Activated CD8-positive, alpha-beta memory T cell treated with anti-CD3 and anti-CD28 coated beads, Interleukin-2, amount 50 U/mL, for 4 hours (primary cell): Measurements from ENCODE around the gene CES3.
"Not testable (repeated sequence)": the region's sequence is repeated elsewhere in the genome, so short reads cannot be mapped to it uniquely, and the experiment has no call there.

Experiments used
- DNase-seq: peaks from one replicate; pipeline ENCODE4 v3.0.0-alpha.2; 2020

CES3 gene

DNA sequence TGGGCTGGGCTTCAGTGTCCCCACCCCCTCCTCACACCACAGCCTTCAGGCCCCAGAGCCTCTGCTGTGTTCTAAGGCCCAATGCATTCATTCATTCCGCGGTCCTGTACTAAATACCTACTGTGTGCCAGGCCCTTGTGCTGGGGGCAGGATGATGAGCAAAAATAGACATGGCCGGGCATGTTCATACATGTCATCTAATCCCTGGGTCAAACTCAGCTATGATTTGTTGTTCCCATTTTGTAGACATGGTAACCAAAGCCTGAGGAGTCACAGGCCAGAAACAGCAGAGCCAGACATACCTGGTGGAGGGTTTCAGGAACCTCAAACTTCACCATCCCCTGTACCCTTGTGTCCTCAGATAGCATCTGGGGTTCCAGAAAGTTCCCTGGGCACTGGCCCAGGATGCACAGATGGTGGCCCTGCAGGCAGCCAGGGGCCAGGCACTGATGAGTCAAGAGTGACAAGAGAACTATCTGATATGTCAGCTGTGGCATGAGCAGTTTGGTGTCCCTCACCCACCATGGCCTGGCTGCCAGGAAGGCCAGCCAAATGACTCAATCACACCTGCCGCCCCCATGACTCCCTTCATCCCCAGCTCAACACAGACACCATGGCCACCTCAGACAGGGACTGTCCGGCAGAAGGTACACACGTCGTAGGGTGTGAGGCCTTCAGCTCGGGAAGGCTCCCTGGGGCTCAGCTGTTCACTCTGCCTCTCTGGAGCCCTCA lies 33.0 kb upstream of the CES3 start:
- no peak for DNase-seq

DNA sequence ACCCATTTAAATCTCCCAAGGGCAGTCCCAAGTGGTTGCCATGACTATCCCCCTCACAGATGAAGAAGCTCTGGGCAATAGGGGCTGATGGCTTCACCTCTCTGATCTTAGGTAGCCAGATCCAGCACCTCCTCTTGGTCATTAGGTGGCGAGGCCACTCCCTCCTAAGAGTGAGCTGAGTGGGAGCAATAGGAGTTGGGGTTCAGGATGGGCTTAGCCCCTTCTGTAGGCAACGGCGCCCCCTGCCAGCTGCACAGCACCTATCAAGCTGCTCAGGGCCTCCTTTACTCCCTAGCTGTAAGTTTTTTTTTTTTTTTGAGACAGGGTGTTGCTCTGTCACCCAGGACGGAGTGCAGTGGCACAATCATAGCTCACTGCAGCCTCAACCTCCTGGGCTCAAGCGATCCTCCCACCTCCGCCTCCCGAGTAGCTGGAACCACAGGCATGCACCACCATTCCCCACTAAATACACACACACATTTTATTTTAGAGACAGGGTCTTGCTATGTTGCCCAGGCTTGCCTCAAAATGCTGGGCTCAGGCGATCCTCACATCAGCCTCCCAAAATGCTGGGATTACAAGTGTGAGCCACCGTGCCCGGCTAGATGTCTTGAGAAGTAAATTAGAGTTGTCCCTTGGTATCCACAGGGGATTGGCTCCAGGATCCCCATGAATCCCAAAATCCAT lies 32.2 kb upstream of the CES3 start:
- peak; percentile 37 for DNase-seq

DNA sequence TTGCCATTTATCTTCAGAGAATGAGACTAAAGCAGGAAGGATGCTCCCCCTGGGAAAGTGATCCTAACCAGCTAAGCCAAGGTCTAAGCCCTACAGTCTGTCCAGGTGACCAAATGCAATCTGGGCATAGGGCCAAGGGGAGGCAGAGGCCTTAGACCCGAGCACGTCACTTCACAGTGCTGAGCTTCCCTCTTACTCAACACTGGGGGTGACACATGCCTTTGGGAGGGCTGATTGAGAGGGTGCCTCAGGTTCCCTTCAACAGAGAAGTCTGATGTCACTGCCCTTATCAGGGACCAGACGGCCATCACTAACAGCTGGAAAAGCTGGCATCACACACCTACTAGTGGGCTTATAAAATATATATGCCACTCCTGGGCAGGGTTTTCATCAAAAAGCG lies 30.9 kb upstream of the CES3 start:
- DNase-seq: no peak

DNA sequence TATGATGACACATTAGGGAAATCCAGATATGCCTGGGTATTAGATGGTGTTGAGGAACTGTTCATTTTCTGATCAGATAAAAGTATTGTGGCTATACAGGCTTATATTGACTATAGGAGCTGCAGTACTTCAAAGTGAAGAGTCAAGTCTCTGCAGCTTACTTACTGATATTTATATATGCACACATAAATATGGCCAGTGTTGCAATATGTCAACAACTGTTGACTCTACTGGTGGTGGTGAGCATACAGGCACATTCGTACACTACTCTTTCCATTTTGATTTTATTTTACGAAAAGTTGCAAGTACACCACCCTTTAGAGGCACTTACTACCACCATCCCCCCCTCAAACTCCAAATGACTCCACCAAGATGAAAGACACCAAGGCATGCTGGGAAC lies 29.4 kb upstream of the CES3 start:
- no peak for DNase-seq

DNA sequence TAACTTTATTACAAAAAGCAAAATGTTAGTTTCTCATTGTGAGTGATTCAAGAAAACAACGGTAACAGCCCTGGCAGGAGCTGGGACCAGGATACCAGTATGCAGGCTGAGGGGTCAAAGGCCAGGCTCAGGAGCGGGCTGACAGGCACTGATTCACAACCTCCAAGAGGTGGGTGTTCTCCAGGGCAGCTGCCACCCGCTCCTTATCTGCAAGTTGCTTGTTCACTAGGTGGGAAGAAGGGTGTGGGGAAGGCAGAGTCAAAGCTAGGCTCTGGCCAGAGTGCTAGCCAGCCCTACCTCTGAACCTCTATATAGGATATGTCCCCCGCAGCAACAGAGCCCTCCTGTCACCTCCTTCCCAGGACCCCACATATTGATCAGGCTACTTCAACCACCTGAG lies 29.0 kb upstream of the CES3 start:
- no peak for DNase-seq

DNA sequence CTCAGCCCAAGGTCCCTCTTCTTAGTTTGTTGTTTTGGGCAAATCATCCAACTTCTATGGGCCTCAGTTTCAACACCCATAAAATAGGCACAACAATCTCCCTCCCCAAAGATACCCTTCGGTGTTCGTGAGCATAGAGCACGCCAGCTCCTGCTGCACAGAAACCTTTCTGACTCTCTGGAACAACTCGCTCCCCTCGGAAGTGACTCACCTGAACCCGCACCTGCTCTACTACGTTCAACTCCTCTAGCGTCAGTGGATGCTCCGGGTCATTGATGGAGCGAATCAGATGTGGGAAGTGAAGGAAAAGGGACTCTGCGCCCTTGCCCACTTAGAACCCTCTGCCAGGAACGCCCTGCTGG lies 27.3 kb upstream of the CES3 start:
- DNase-seq: peak; percentile 59

DNA sequence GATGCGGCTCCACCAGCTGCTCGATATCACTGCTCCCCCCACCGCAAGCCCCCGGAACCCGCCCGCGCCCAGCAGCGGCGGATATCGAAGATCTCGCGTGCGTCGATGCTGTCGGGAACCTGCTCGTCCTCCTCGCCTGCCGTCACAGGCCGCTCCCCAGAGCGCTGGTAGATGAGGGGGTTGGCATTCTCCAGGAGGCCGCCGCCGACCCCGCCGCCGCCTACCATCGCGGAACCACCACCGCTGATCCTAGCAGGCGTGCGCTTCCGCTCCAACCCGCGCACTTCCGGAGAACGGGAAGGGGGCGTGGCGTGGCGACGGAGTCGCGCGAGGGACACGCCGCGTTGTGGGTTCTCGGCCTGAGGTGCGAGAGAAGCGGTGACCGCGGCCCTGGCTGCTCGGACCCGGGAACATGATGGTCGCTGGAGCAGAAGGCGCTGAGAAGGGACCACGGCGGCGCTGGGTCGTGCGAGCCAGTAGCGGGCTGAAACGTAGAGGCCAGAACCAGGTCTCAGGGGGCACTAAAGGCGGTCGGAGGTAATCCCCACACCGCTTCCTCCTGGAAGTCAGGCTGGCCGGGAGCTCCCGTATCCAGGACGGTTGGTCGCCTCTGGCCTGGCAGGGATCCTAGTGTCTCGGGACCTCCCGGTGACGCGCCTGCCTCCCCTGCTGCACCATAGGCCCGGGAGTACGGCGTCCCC lies 26.8 kb upstream of the CES3 start, which contains the start of gene CIAO2B:
Gene CIAO2B, minus strand, starts transcription at position 265 of the 701 bp plus-strand sequence. Its CDS starts 38 bp downstream, at position 227.
- peak; percentile 90 for DNase-seq

DNA sequence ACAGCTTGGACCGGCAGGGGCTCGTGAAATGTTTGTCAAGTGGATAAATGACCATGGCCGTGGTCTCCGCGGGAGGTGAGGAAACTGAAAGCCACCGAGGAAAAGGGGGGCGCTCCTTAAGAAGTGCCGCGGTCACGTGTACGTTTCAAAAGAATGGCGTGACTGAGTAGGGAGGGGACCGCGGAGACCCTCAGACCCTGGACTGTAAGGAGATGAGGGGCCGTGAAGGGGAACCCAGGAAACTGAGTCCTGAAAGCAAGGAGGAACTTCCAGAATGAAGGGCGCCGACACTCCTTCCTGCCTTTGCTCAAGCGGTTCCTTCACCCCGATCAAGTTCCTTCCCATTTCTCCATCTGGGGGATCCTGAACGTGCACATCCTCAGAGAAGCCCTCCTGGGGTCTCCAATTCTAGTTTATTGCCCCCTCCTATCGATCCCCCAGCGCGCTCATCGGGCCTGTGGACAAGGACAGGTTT lies 26.2 kb upstream of the CES3 start:
- DNase-seq: not testable (repeated sequence)

DNA sequence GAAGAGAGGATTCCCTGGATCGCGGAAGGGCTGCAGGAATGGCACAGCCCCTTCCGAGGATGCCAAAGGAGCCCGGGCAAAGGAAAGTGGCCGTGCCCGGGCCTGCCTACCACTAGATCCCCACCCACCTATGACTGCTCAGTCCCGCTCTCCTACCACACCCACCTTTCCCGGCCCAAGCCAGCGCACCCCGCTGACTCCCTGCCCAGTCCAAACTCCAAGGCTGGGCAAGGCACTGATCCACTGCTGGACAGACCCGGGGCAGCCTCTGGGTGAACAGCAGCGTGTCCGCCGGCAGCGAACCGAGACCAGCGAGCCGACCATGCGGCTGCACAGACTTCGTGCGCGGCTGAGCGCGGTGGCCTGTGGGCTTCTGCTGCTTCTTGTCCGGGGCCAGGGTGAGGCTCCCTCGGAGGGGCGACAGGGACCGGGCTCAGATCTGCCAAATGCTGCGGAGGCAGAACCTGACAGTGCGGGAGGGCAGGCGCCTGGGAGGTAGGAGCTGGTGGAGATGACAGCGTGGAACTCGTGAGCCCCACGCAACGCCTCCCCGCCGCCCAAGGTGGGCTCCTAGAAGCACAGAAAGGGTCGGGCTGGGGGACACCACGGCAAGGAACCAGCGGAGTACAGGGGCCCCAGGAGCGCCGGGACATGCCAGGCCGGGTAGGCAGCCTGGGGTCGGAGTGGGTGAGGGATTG lies 25.6 kb upstream of the CES3 start, which contains the start of gene CES2:
Gene CES2, plus strand, starts transcription at position 203 of the 698 bp plus-strand sequence. Its CDS starts 120 bp downstream, at position 323.
- DNase-seq: no peak

DNA sequence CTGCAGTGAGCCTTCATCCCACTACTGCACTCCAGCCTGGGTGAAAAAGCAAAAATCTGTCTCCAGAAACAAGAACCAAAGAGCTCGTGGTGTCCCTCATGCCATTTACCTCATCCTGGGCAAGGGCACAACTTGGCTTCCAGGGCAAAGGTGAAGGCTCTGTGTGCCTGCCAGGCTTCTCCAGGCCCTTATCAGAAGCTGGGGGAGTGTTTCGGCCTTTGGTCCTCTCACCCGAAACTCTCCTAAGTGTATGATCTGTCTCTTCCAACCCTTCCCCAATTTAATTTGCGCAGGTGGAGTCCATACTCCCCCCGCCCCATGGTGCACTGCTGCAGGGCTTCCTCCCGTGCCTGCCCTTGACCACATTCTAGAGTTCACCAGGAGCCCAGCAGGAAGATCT lies 24.6 kb upstream of the CES3 start:
- DNase-seq: no peak

DNA sequence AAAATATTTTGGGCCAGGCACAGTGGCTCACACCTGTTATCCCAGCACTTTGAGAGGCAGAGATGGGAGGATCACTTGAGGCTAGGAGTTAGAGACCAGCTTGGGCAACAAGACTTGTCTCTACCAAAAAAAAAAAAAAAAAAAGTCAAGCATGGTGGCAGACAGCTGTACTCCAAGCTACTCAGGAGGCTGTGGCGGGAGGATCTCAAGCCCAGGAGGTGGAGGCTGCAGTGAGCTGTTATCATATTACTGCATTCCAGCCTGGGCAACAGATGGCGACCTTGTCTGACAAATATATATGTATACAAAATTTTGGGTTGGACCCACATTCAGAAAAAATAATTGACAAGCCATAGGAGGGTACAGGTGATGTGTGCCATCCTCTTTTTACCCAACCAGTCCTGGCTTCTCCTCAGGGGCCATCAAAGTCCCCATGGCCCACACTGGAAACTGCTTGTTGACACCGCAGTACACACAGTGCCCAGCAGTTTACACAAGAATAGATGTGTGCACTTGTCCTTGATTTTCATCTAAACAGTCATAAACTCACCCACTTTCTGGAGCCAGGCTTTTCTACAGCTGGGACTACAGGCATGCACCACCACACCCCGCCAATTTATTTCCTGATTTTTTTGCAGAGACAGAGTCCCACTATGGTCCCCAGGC lies 24.0 kb upstream of the CES3 start:
- DNase-seq: no peak

DNA sequence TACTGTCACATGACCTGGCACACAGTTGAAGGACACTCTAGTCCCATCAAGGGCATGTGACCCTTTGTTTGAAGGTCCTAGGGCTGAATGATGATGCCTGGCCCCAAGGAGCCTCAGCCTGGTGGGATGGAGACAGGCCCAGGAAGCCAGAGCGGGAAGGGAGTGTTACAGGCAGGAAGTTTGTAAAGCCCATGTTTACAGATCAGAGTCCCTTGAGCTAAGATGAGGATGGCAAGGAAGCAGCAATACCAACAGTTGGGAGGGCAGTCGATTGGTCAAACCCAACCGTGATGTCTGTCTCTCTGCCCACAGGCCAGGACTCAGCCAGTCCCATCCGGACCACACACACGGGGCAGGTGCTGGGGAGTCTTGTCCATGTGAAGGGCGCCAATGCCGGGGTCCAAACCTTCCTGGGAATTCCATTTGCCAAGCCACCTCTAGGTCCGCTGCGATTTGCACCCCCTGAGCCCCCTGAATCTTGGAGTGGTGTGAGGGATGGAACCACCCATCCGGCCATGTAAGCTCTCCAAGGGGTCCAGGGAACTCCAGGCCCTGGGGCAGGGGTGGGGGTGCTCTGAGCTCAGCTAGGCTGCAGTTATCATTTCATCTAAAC lies 23.2 kb upstream of the CES3 start:
- DNase-seq: no peak

DNA sequence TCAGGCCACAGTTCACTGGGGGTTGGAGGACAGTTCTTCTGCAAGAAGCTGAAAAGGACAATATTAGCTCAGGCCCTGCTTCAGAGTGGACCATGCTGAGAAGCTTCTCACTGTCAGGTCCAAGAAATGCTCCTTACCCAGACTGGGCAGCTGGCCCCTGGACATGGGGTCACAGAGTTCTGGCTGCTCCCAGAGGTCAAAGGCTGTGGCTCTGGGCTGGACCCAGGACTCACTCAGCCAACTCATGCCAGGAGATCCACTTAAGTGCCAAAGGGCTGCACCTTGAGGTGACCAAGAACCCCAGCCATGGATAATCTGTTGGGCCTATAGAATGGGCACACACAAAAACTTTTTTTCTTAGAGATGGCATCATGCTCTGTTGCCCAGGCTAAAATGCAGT lies 21.7 kb upstream of the CES3 start:
- no peak for DNase-seq

DNA sequence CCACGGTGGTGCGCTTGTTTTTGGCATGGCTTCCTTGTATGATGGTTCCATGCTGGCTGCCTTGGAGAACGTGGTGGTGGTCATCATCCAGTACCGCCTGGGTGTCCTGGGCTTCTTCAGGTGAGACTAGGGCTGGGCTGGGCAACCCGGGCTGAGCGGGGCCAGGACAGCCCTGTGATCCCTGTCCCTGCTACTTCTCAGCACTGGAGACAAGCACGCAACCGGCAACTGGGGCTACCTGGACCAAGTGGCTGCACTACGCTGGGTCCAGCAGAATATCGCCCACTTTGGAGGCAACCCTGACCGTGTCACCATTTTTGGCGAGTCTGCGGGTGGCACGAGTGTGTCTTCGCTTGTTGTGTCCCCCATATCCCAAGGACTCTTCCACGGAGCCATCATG lies 20.8 kb upstream of the CES3 start:
- DNase-seq: no peak

DNA sequence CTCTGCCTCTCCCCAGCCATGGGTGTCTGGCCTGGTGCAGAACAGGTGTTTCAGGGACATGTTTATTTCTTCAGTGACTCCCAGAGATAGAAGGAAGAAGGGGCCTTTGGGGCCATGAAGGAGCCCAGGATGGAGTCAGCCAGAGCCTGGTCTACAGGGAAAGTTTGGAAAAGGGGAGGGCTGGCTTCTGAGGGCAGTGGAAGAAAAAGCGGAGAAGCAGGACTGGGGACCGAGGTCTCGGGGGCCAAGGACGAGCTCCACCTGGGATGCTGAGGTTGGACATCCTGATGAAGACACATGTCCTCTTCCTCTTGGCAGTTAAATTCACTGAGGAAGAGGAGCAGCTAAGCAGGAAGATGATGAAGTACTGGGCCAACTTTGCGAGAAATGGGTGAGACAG lies 18.1 kb upstream of the CES3 start:
- DNase-seq: no peak

DNA sequence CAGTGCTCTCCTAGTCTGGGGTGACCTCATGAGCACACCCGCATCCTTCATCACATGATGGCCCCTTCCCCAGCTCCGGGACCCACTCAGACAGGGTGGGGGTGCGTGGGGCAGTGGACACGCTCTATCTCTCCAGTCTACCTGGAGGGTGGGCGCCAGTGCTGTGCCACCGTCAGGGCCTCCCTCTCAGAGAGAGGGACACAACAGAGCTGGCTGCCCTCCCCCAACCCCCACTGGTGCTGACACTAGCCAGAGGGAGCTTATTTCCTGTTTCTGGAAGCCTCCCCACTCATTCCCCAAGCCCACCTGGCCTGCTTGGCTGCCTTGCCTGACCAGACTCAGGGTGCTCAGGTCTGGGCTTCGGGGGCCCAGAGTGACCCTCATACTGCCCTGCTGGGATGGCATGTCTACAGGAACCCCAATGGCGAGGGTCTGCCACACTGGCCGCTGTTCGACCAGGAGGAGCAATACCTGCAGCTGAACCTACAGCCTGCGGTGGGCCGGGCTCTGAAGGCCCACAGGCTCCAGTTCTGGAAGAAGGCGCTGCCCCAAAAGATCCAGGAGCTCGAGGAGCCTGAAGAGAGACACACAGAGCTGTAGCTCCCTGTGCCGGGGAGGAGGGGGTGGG lies 17.5 kb upstream of the CES3 start:
- no peak for DNase-seq

DNA sequence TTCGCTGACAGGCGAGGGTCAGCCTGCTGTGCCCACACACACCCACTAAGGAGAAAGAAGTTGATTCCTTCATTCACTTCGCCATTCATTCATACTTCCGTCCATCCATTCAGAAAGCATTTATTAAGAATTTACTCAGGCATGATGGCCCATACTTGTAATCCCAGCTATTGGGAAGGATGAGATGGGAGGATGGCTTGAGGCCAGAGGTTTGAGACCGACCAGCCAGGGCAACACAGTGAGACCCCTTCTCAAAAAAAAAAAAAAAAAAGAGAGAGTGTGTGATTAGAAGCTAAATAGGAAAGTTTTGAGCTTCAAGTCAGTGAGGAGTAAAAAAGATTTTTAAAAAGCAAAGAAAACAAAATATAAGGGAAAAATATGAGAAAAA lies 17.0 kb upstream of the CES3 start:
- DNase-seq: no peak

DNA sequence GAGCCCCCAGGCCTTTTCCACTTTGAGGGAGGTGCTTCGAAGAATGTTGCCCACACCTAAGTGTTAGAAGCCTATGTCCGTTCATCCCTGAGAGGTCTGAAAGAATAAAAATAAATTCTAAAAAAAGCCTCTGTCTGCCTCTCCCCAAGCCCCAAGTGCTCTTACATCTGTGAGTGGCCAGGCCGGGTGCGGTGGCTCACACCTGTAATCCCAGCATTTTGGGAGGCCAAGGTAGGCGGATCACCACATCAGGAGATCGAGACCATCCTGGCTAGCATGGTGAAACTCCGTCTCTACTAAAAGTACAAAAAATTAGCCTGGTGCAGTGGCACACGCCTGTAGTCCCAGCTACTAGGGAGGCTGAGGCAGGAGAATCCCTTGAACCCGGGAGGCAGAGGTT lies 16.1 kb upstream of the CES3 start:
- not testable (repeated sequence) for DNase-seq

DNA sequence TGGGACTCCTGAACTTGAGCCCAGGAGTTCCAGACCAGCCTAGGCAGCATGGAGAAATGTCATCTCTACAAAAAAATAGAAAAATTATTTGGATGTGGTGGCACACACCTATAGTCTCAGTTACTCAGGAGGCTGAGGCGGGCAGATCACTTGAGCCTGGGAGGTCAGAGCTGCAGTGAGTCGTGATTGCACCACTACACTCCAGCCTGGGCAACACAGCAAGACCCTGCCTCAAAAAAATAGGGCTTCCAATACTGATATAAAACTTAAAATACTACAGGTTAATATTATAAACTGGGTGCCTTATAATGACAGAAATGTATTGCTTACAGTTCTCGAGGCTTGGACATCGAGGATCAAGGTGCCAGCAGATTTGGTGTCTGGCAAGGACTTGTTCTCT lies 15.1 kb upstream of the CES3 start:
- DNase-seq: no peak

DNA sequence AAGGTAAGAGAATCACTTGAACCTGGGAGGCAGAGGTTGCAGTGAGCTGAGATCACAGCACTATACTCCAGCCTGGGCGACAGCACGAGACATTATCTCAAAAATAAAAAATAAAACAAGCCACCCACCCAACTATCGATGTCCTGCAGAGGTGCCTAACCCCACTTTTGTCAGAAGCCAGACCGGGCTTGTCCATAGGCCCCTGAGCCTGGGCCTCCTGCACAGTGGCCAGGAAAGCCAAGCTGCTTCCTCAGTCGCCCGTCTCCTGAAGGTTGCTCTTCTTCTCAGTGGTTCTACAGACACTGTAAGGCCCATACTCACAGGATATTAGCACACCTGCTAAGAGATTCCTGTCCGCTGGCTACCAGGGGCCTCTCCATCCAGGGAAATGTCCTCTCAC lies 14.5 kb upstream of the CES3 start:
- DNase-seq: no peak

DNA sequence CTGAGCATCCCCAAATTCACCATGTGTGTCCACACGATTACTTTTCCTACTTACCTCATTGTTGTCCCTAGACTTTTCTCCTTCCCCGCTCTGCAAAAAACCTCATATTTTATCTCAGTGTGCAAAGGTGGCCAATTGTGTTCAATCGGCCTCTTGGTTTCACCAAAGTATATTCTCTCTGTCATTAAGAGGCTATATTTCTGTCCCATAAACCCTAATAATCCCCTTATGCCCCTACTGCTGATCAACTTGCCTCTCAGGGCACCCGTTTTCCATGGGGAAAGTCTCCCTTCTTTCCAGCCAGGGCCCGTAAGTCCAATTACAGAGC lies 14.1 kb upstream of the CES3 start:
- no peak for DNase-seq
